Transverse colon (tissue), 4 donors: ENCODE data around the gene EML6.

Experiments used
- EP300 ChIP-seq: sonication (generic); formaldehyde crosslinking; IDR thresholded peaks from one replicate; pipeline ENCODE4 v1.6.1; 2017; ENCODE audit warnings: antibody characterized with exemption, low read depth
- POLR2A ChIP-seq: fragments of 450-650 bp; IDR thresholded peaks from one replicate; pipeline ENCODE4 v1.6.1; 2016; ENCODE audit warnings: antibody characterized with exemption, mild to moderate bottlenecking, moderate library complexity
- POLR2AphosphoS5 ChIP-seq, 3 donors: sonication (generic); formaldehyde crosslinking; IDR thresholded peaks; one replicate each; pipeline ENCODE4 v1.6.1; 2016; ENCODE audit warnings: antibody characterized with exemption in 3 of 3
- TF ChIP-seq, protein P1 (sequence below), 5 experiments: fragments of 200-600 bp in 3 of 5; fragments of 450-650 bp in 2 of 5; sonication (generic) in 3 of 5; IDR thresholded peaks; 1 replicate in 2 of 5; 2 replicates in 3 of 5; pipeline ENCODE4 v1.5.1; 2016 to 2017; ENCODE audit warnings: antibody characterized with exemption in 5 of 5, inconsistent platforms in 3 of 5, mild to moderate bottlenecking in 2 of 5, moderate library complexity in 1 of 5

DNA sequence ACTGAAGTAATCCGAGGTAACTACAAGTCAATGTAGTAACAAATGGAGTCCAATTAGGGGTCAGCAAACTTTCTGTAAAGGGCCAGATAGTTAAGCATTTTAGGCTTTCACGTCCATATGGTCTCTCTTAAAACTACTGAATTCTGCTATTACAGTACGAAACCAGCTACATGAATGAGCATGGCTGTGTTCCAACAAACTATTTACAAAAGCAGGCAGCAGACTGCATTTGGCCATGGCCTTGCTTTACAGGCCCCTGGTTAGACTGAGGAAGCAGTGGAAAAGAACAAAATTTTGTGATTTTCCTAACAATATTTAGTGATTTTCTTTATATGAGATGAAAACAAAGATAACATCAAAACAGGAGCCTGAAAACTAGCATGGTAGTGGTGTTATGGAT is 262.8 kb downstream of the EML6 start:
- TF ChIP-seq, protein P1, sequence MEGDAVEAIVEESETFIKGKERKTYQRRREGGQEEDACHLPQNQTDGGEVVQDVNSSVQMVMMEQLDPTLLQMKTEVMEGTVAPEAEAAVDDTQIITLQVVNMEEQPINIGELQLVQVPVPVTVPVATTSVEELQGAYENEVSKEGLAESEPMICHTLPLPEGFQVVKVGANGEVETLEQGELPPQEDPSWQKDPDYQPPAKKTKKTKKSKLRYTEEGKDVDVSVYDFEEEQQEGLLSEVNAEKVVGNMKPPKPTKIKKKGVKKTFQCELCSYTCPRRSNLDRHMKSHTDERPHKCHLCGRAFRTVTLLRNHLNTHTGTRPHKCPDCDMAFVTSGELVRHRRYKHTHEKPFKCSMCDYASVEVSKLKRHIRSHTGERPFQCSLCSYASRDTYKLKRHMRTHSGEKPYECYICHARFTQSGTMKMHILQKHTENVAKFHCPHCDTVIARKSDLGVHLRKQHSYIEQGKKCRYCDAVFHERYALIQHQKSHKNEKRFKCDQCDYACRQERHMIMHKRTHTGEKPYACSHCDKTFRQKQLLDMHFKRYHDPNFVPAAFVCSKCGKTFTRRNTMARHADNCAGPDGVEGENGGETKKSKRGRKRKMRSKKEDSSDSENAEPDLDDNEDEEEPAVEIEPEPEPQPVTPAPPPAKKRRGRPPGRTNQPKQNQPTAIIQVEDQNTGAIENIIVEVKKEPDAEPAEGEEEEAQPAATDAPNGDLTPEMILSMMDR (IDR thresholded peaks at IDR 0.05): no peak
- no peak for TF ChIP-seq POLR2A
- no peak for TF ChIP-seq POLR2AphosphoS5 (IDR thresholded peaks at IDR 0.05)
- TF ChIP-seq EP300: no peak
